Activated naive CD8-positive, alpha-beta T cell treated with anti-CD3 and anti-CD28 coated beads, Interleukin-2, amount 50 U/mL, for 16 hours (primary cell): ENCODE data around the gene IQGAP2.
"Not testable (repeated sequence)": the region's sequence is repeated elsewhere in the genome, so short reads cannot be mapped to it uniquely, and the experiment has no call there.

Experiments used
- DNase-seq: peaks from one replicate; pipeline ENCODE4 v3.0.0-alpha.2; 2020; ENCODE audit warnings: low read depth, low spot score

The IQGAP2 gene

GRCh38 chr5:76412511-76412910 is 9.4 kb downstream of the IQGAP2 start:
- no peak for DNase-seq

- no peak for DNase-seq
These were observed 10.7 kb downstream of the IQGAP2 start for GRCh38 chr5:76413746-76414145.

- DNase-seq = no peak
These were observed 11.7 kb downstream of the IQGAP2 start for GRCh38 chr5:76414788-76415187.

GRCh38 chr5:76415855-76416254 is 12.8 kb downstream of the IQGAP2 start:
- DNase-seq = no peak

- DNase-seq = no peak
These were observed 16.7 kb downstream of the IQGAP2 start for GRCh38 chr5:76419597-76420298.

- DNase-seq = no peak
These were observed 19.1 kb downstream of the IQGAP2 start for GRCh38 chr5:76422227-76422626.

- DNase-seq = no peak
These were observed 19.7 kb downstream of the IQGAP2 start for GRCh38 chr5:76422742-76423141.

- DNase-seq = no peak
These were observed 22.1 kb downstream of the IQGAP2 start for GRCh38 chr5:76425146-76425545.

- no peak for DNase-seq
These were observed 23.1 kb downstream of the IQGAP2 start for GRCh38 chr5:76425928-76426804.

GRCh38 chr5:76427206-76428140 is 24.4 kb downstream of the IQGAP2 start:
- DNase-seq = no peak

- DNase-seq = not testable (repeated sequence)
These were observed 25.5 kb downstream of the IQGAP2 start for GRCh38 chr5:76428550-76428949.

- no peak for DNase-seq
These were observed 30.2 kb downstream of the IQGAP2 start for GRCh38 chr5:76433261-76433660.

GRCh38 chr5:76437507-76437906 is 34.4 kb downstream of the IQGAP2 start:
- DNase-seq = not testable (repeated sequence)

- DNase-seq = no peak
These were observed 34.9 kb downstream of the IQGAP2 start for GRCh38 chr5:76438025-76438424.

- no peak for DNase-seq
These were observed 36.1 kb downstream of the IQGAP2 start for GRCh38 chr5:76439201-76439600.

GRCh38 chr5:76439929-76440328 is 36.8 kb downstream of the IQGAP2 start:
- no peak for DNase-seq

GRCh38 chr5:76441101-76441500 is 38.0 kb downstream of the IQGAP2 start:
- DNase-seq = no peak

GRCh38 chr5:76441890-76442673 is 39.0 kb downstream of the IQGAP2 start:
- DNase-seq = no peak

GRCh38 chr5:76443066-76443800 is 40.1 kb downstream of the IQGAP2 start:
- DNase-seq = no peak

GRCh38 chr5:76445063-76445462 is 42.0 kb downstream of the IQGAP2 start:
- DNase-seq = no peak
